Upper lobe of left lung (tissue), 4 donors: ENCODE results near the gene HAPSTR1.

Experiments used
- POLR2A ChIP-seq, 4 donors: fragments of 450-650 bp; IDR thresholded peaks; one replicate each; pipeline ENCODE4 v1.5.1; 2016 to 2017; ENCODE audit warnings: antibody characterized with exemption in 4 of 4, mild to moderate bottlenecking in 2 of 4
- POLR2AphosphoS5 ChIP-seq, 2 donors: sonication (generic); formaldehyde crosslinking; IDR thresholded peaks; one replicate each; pipeline ENCODE4 v1.5.1; 2017; ENCODE audit warnings: antibody characterized with exemption in 2 of 2
- TF ChIP-seq, protein P1 (sequence below), 6 experiments: fragments of 450-650 bp in 4 of 6; fragments of 200-600 bp in 2 of 6; sonication (generic) in 2 of 6; IDR thresholded peaks; one replicate each; pipeline ENCODE4 v1.5.1; 2016 to 2019; ENCODE audit warnings: antibody characterized with exemption in 6 of 6

DNA sequence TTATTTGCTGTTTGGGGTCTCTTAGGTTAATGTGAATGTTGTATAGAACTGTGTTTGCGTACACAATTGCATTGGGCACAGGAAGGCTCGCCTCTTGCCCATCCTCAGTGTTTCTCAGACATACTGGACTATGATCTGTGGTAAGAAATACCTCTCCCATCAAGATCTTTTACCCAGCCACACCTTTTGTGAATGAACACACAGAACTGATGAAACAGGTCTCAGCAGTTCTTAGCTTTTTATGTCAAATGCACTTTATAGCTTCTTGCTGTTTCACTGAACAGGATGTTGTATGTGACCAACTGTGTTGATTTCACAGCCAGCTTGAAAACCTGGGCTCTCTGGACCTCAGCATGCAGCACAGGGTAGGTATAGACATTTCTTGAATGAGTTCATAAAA, 31.5 kb downstream of the HAPSTR1 start:
- TF ChIP-seq, protein P1, sequence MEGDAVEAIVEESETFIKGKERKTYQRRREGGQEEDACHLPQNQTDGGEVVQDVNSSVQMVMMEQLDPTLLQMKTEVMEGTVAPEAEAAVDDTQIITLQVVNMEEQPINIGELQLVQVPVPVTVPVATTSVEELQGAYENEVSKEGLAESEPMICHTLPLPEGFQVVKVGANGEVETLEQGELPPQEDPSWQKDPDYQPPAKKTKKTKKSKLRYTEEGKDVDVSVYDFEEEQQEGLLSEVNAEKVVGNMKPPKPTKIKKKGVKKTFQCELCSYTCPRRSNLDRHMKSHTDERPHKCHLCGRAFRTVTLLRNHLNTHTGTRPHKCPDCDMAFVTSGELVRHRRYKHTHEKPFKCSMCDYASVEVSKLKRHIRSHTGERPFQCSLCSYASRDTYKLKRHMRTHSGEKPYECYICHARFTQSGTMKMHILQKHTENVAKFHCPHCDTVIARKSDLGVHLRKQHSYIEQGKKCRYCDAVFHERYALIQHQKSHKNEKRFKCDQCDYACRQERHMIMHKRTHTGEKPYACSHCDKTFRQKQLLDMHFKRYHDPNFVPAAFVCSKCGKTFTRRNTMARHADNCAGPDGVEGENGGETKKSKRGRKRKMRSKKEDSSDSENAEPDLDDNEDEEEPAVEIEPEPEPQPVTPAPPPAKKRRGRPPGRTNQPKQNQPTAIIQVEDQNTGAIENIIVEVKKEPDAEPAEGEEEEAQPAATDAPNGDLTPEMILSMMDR (IDR thresholded peaks at IDR 0.05) = no peak
- no peak for TF ChIP-seq POLR2A (IDR thresholded peaks at IDR 0.05)
- TF ChIP-seq POLR2AphosphoS5 (IDR thresholded peaks at IDR 0.05) = no peak
